NCI-H2227 (cell line): ENCODE measurements around the gene VSIR.

Experiments used
- DNase-seq: peaks from one replicate; lab custom pipeline; 2025; ENCODE audit not compliant: unreplicated experiment; lab: John Stamatoyannopoulos, UW

VSIR gene

DNA sequence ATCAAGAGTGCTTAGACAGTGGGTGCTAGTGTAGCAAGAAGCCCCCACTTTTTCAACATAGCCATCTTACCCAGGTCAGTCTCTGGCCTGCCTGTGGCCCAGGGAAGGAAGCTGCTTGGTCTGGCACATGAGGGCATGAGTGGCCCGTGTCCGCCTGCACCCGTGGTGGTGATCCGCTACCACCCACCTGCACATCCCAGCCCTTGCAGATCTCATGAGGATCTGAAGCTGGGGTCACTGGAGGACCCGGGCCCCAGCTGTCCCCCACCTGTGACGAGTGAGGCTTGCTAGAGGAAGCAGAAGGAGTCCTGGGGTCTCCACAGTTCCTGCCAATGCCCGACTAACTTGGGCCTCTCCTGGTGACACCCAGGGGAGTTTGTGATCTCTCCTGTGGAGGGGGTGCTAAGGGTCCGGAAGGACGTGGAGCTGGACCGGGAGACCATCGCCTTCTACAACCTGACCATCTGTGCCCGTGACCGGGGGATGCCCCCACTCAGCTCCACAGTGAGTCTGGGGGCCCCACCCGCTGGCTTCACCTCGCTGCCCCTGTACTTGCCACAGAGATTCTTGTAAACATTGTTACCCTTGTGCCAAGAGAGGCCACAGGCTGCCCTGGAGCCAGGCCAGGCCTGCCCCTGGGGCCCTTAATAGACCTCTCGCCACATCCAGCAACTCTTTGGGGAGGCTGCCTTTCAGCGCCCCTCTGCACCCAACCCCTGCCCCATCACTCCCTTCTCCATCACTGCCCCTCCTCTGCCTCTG lies 10.8 kb upstream of the VSIR start:
- DNase-seq: no peak

DNA sequence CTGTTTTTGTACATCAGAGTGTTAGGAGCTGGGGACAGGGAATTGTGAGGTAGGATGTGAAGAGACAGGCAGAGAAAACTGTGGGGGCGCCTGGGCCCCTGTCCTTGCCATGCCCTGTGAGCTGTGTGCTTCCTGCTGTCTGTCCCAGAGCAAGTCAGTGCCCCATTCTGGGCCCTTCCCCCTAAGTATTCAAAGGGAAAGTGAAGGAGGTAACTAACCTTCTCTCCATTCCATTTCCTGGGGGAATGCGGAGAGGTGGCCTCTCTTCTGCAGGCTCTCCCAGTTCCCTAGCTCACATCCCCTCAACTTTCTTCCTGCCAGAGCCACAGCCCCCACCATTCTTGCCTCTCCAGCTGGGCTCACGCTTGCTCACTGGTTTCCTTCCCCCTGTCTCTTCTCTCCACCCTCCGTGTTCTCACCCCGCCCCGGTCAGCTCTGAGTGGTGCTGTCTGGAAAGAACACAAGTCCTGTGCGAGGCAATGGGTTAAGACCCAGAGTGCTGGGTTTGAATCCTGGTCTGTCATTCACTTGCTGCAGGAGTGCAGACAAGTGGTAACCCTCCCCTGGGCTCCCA lies 9.7 kb upstream of the VSIR start:
- DNase-seq: no peak

- no peak for DNase-seq
These were observed 9.0 kb upstream of the VSIR start for GRCh38 chr10:71782221-71782916.

DNA sequence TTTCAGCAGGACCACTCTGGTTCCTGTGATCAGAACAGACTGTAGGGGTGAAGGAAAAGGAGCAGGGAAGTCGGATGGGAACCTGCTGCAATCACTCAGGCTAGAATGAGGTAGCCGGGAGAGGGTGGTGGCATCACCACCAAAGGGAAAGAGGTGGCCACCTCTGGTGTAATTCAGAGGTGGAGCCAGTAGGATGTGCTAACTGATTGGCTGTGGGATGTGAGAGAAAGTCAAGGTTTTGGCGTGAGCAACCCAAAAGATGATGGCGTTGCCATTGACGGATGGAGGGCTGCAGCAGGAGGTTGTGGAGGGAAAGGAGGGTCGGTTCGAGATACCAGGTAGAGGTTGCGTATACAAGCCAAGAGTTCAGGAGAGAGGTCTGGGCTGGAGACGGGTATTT lies 7.4 kb upstream of the VSIR start:
- no peak for DNase-seq

DNA sequence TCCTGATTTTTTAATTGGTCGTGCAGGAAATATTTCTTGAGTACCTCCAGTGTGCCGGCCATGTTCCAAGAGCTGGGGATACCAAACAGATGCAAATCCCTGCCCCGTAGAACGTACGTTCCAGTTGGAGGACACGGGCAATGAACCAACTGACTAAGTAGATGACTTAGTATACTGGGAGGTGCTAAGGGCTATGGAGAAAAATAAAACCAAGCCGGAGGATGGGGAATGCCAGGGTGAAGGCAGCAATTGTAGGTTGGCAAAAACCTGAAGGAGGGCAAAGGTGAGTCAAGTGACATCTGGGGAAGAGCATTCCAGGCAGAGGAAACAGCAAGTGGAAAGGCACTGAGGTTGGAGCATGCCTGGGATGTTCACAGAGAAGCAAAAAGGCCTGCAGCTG lies 6.8 kb upstream of the VSIR start:
- no peak for DNase-seq

GRCh38 chr10:71779641-71780040 lies 6.3 kb upstream of the VSIR start:
- no peak for DNase-seq

DNA sequence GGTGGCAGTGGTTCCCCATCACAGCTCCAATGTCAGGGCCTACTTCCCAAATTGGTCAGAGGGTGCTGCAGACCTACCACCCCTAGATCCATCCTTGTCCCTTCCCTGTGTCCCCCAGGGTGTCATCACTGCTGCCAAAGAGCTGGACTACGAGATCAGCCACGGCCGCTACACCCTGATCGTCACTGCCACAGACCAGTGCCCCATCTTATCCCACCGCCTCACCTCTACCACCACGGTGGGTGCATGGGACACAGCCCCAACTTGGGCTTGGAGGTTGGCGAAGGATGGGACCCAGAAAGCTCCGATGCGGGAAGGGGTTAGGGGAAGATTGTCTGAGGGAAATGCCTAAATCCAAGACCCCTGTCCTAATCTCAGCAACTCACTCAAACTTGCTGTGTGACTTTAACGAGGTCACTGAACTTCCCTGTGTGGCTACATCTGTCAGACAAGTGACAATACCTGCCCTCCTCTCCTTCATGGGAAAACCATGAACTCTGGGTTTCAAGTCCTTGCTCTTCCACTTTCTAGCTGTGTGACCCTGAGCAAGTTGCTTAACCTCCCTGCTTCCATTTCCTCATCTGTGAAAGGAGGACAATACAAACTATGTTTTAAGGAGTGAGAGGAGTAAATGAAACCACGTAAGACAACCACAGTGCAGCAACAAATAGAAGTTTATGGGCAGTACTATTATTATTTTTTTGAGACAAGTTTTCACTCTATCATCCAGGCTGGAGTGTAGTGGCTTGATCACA lies 4.9 kb upstream of the VSIR start:
- DNase-seq: no peak

DNA sequence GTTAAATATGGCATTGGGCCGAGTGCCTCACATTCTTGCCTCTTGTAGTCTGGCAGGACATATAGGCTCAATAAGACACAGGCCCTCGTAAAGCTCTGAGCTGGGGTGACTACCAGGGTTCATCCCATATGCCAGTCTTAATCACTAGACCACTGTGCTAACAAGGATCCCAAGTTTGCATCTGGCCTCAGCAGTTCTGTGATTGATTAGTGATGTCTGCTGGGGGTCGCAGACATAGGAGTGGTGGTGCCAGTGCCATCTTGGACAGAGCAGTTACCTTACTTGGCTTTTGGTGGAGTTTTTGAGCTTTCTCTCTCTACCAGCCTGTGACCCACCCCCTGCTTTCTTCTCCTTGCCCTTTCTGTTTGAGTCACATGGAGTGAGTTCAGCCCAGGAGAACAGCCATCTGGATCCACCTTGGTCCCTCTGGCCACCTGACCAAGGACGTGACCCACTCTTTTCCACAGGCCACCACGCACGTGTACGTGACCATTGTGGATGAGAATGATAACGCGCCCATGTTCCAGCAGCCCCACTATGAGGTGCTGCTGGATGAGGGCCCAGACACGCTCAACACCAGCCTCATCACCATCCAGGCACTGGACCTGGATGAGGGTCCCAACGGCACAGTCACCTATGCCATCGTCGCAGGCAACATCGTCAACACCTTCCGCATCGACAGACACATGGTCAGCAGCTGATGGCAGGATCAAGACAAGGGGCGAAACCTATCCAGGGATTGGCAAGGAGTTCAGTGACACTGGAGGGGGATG lies 4.1 kb upstream of the VSIR start:
- DNase-seq: no peak

- DNase-seq: no peak
These were observed 3.2 kb upstream of the VSIR start for GRCh38 chr10:71776481-71776925.

GRCh38 chr10:71774916-71775702 lies 1.8 kb upstream of the VSIR start:
- DNase-seq: no peak

DNA sequence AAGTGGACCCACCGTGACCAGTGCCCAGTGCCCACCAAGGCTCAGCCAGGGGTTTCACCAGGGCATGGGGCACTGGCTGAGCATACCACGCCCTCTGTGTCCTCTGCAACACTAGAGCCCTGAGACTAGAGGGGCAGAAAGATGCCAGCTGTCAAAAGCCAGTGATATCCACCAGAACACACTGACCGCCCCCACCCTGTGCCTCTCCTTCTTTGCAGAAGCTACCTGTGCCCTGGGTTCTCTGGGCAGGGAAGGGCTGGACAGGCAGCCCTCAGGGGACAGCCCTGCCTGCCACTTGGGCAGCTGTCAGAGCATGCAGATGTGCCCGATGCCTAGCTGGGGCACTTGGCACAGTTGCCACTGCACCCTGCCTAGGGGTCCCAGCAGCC lies 494 bp downstream of the VSIR start:
- no peak for DNase-seq

- no peak for DNase-seq
These were observed 1.3 kb downstream of the VSIR start for GRCh38 chr10:71771821-71772617.

- no peak for DNase-seq
These were observed 2.1 kb downstream of the VSIR start for GRCh38 chr10:71771204-71771603.

- DNase-seq: no peak
These were observed 2.5 kb downstream of the VSIR start for GRCh38 chr10:71770789-71771188.

DNA sequence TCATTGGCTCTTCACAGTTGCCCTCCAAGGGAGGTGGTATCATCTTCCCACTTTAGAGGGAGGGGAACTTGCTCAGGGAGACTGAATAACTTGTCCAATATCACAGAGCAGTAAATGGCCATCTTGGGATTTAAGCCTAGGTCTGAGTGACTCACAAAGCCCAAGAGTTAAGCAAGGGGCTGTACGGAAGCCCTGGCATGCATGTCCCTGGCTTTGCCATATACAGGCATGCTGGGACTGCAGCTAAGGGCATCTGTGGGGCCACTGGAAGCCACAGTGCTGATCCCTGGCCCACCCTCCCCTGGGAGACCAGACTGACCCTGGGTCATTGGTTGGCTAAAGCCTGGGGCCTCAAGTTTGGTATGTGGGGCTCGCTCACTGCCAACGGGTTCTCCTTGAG lies 3.1 kb downstream of the VSIR start:
- DNase-seq: no peak

DNA sequence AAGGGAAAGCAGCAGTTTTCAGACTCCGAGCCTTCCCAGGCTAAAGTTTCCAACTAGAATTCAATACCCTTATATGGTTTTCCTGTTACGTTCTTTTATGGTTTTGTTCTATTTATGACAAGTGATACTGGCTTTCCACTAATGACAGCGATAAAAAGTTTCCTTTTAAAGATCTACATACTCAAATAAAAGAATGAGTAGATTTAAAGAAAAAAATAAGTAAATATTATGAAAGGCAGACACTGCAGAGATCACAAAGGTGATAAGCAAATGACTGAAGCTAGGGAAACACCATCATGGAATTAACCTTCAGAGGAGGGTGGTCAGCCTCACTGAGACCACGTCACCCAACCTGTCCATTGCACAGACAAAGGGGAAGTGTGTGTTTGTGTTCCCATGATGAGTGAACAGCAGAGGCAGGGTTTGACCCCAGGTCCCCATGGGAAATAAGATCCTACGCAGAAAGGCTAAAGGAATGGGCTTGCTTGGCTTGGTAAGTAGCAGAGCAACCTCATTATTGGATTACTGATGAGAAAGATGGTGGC lies 4.0 kb downstream of the VSIR start:
- DNase-seq: no peak

GRCh38 chr10:71767420-71768035 lies 5.8 kb downstream of the VSIR start:
- DNase-seq: no peak

- no peak for DNase-seq
These were observed 6.5 kb downstream of the VSIR start for GRCh38 chr10:71766717-71767419.
